Tibial nerve (tissue), 4 donors: ENCODE measurements around the gene CALHM6. TPM values are rescaled to one million over a fixed set of nuclear protein-coding genes. Genes with fewer than 3 reads are reported as not detected.
"Not testable (repeated sequence)": the region's sequence is repeated elsewhere in the genome, so short reads cannot be mapped to it uniquely, and the experiment has no call there.

Experiments
- DNase-seq, 2 donors: peaks; one replicate each; pipeline ENCODE4 v3.0.0-alpha.2; 2019; ENCODE audit warnings: low spot score in 2 of 2
- H3K27ac ChIP-seq, 4 donors: fragments of 200-600 bp; sonication (generic) in 3 of 4; one replicate each; pipeline ENCODE4 v1.5.1; 2017 to 2019; ENCODE audit warnings: mild to moderate bottlenecking in 1 of 4
- H3K27me3 ChIP-seq, 2 donors: fragments of 200-600 bp; sonication (generic) in 1 of 2; one replicate each; pipeline versions ENCODE4 v1.5.1 to v1.6.0; 2017 to 2019
- H3K36me3 ChIP-seq, 3 donors: fragments of 200-600 bp; sonication (generic); one replicate each; pipeline ENCODE4 v1.5.1; 2018 to 2019
- H3K4me1 ChIP-seq, 4 donors: fragments of 200-600 bp; sonication (generic) in 3 of 4; one replicate each; pipeline ENCODE4 v1.5.1; 2017 to 2019
- H3K4me3 ChIP-seq, 4 donors: fragments of 200-600 bp; sonication (generic) in 3 of 4; one replicate each; pipeline ENCODE4 v1.5.1; 2017 to 2019; ENCODE audit warnings: mild to moderate bottlenecking in 1 of 4, moderate library complexity in 1 of 4
- H3K9me3 ChIP-seq, 4 donors: fragments of 200-600 bp; sonication (generic) in 3 of 4; one replicate each; pipeline ENCODE4 v1.5.1; 2017 to 2019
- CTCF ChIP-seq, 5 experiments: fragments of 200-600 bp in 3 of 5; fragments of 450-650 bp in 2 of 5; sonication (generic) in 3 of 5; IDR thresholded peaks; one replicate each; pipeline ENCODE4 v1.5.1; 2016 to 2019; ENCODE audit warnings: antibody characterized with exemption in 5 of 5, mild to moderate bottlenecking in 3 of 5, moderate library complexity in 2 of 5
- EP300 ChIP-seq, 2 donors: sonication (generic); formaldehyde crosslinking; IDR thresholded peaks; one replicate each; pipeline ENCODE4 v1.6.1; 2017; ENCODE audit warnings: antibody characterized with exemption in 2 of 2, mild to moderate bottlenecking in 1 of 2
- POLR2A ChIP-seq, 2 donors: fragments of 450-650 bp; IDR thresholded peaks; one replicate each; pipeline ENCODE4 v1.6.1; 2017; ENCODE audit warnings: antibody characterized with exemption in 2 of 2, mild to moderate bottlenecking in 2 of 2, moderate library complexity in 2 of 2
- WGBS, 2 donors: methylation state at CpG; one replicate each; pipeline ENCODE4 v1.1.5; 2018; 5-methylcytosine and 5-hydroxymethylcytosine counted together
- total RNA-seq, 4 donors: library from RNA; depleted of rRNA; stranded (reverse); fragments of >200 nt; gene quantifications; one replicate each; pipeline ENCODE4 v1.1.0, GENCODE V29; 2016

CALHM6 gene
- total RNA-seq, 4 donors from 2014 or later: 0.60 to 11.4 (median 5.4) TPM

GRCh38 chr6:116485559-116486184, 24.5 kb downstream of the CALHM6 start:
- Histone ChIP-seq H3K36me3 (no peaks in the 10 kb centered on the region), H3K4me1 (no peaks in the 10 kb centered on the region), H3K27me3 (no peaks in the 10 kb centered on the region), H3K9me3 (no peaks in the 10 kb centered on the region), H3K27ac (no peak overlapping the region), H3K4me3 (no peak overlapping the region)
- no peak for DNase-seq
- WGBS, 2 donors: 61 to 62% methylated on average over 5 of the region's 5 CpGs
- TF ChIP-seq POLR2A (IDR thresholded peaks at IDR 0.05): no peak
- TF ChIP-seq EP300 (IDR thresholded peaks at IDR 0.05): no peak
- TF ChIP-seq CTCF (IDR thresholded peaks at IDR 0.05): no peak

GRCh38 chr6:116491610-116492330, 30.6 kb downstream of the CALHM6 start:
- Histone ChIP-seq H3K4me1 (no peaks in the 10 kb centered on the region), H3K27ac (no peak overlapping the region), H3K36me3 (no peaks in the 10 kb centered on the region), H3K27me3 (no peaks in the 10 kb centered on the region), H3K9me3 (no peaks in the 10 kb centered on the region), H3K4me3 (no peak overlapping the region)
- 80 to 81% methylated on average over 1 of the region's 1 CpG for WGBS, 2 donors
- TF ChIP-seq POLR2A (IDR thresholded peaks at IDR 0.05): no peak
- DNase-seq: no peak

- 59 to 63% methylated on average over 6 of the region's 6 CpGs for WGBS, 2 donors
- H3K9me3 ChIP-seq: no peaks in the 10 kb centered on the region
- no peaks in the 10 kb centered on the region for H3K27me3 ChIP-seq
- no peaks in the 10 kb centered on the region for H3K4me1 ChIP-seq
- H3K36me3 ChIP-seq: no peaks in the 10 kb centered on the region
- no peak overlapping the region for H3K27ac ChIP-seq
- TF ChIP-seq EP300 (IDR thresholded peaks at IDR 0.05) (no peak), CTCF (IDR thresholded peaks at IDR 0.05) (no peak), POLR2A (IDR thresholded peaks at IDR 0.05) (no peak)
- H3K4me3 ChIP-seq: no peak overlapping the region
- no peak for DNase-seq
Measured at GRCh38 chr6:116492331-116493067, 31.3 kb downstream of the CALHM6 start.

GRCh38 chr6:116495161-116495560, 34.0 kb downstream of the CALHM6 start:
- not testable (repeated sequence) for H3K4me3 ChIP-seq, H3K36me3 ChIP-seq, H3K9me3 ChIP-seq, H3K4me1 ChIP-seq, DNase-seq, H3K27ac ChIP-seq, H3K27me3 ChIP-seq
- 97 to 100% methylated on average over 1 of the region's 1 CpG for WGBS, 2 donors

- H3K27me3 ChIP-seq: no peaks in the 10 kb centered on the region
- no peak for TF ChIP-seq EP300 (IDR thresholded peaks at IDR 0.05)
- TF ChIP-seq POLR2A (IDR thresholded peaks at IDR 0.05): no peak
- WGBS, 2 donors: 34 to 41% methylated on average over 3 of the region's 3 CpGs
Measured at GRCh38 chr6:116497113-116497676, 36.0 kb downstream of the CALHM6 start.

GRCh38 chr6:116500969-116501433, 39.8 kb downstream of the CALHM6 start:
- no peak for DNase-seq
- 56 to 62% methylated on average over 9 of the region's 9 CpGs for WGBS, 2 donors
- H3K4me1 ChIP-seq: no peaks in the 10 kb centered on the region
- no peaks in the 10 kb centered on the region for H3K9me3 ChIP-seq
- no peaks in the 10 kb centered on the region for H3K36me3 ChIP-seq
- H3K4me3 ChIP-seq: no peak overlapping the region
- no peak overlapping the region for H3K27ac ChIP-seq
- TF ChIP-seq POLR2A (IDR thresholded peaks at IDR 0.05): no peak
- TF ChIP-seq CTCF (IDR thresholded peaks at IDR 0.05): no peak
- no peak for TF ChIP-seq EP300 (IDR thresholded peaks at IDR 0.05)
- no peaks in the 10 kb centered on the region for H3K27me3 ChIP-seq

More at GRCh38 chr6:116497113-116497676, 36.0 kb downstream of the CALHM6 start:
- Histone ChIP-seq H3K4me1 (no peaks in the 10 kb centered on the region), H3K27ac (no peak overlapping the region), H3K36me3 (no peaks in the 10 kb centered on the region), H3K9me3 (no peaks in the 10 kb centered on the region), H3K4me3 (no peak overlapping the region)
- no peak for DNase-seq
